Fibroblast of villous mesenchyme (primary cell): ENCODE data around the gene QSOX2. TPM values are rescaled to one million over a fixed set of nuclear protein-coding genes. Genes with fewer than 3 reads are reported as not detected.

Experiments used
- DNase-seq: peaks from one replicate; pipeline ENCODE4 v3.0.0-alpha.2; 2010; ENCODE audit warnings: low read depth
- H3K4me3 ChIP-seq: 2 replicates; pipeline ENCODE4 v1.5.1; 2011; ENCODE audit warnings: low read depth, mild to moderate bottlenecking, low read length
- CTCF ChIP-seq: IDR thresholded peaks from 2 replicates; pipeline ENCODE4 v1.5.1; 2012; ENCODE audit warnings: low read depth, mild to moderate bottlenecking, low read length; ENCODE audit not compliant: insufficient read depth
- total RNA-seq: library from RNA; depleted of rRNA; stranded (reverse); fragments of >200 nt; gene quantifications from 2 replicates; pipeline ENCODE4 v1.2.3, GENCODE V29; 2012

Gene QSOX2
- total RNA-seq, 1 donor: 15.1 TPM

GRCh38 chr9:136249877-136250559, 4.4 kb upstream of the QSOX2 start:
- DNase-seq: peak; percentile 24
- no peak overlapping the region for H3K4me3 ChIP-seq
- TF ChIP-seq CTCF: no peak

GRCh38 chr9:136248951-136249876, 3.6 kb upstream of the QSOX2 start:
- H3K4me3 ChIP-seq: no peak overlapping the region
- DNase-seq: no peak
- no peak for TF ChIP-seq CTCF

GRCh38 chr9:136247947-136248637, 2.5 kb upstream of the QSOX2 start:
- no peak overlapping the region for H3K4me3 ChIP-seq
- no peak for TF ChIP-seq CTCF
- no peak for DNase-seq

GRCh38 chr9:136247551-136247916, 1.9 kb upstream of the QSOX2 start:
- DNase-seq: no peak
- TF ChIP-seq CTCF: no peak
- no peak overlapping the region for H3K4me3 ChIP-seq

GRCh38 chr9:136246849-136247550, 1.4 kb upstream of the QSOX2 start:
- H3K4me3 ChIP-seq: no peak overlapping the region
- TF ChIP-seq CTCF: no peak
- no peak for DNase-seq

GRCh38 chr9:136244969-136245218, 718 bp downstream of the QSOX2 start:
- H3K4me3 ChIP-seq: peak overlapping the region; percentile 73
- no peak for TF ChIP-seq CTCF
- no peak for DNase-seq
